Measurements from ENCODE around the gene CD164.

DNA sequence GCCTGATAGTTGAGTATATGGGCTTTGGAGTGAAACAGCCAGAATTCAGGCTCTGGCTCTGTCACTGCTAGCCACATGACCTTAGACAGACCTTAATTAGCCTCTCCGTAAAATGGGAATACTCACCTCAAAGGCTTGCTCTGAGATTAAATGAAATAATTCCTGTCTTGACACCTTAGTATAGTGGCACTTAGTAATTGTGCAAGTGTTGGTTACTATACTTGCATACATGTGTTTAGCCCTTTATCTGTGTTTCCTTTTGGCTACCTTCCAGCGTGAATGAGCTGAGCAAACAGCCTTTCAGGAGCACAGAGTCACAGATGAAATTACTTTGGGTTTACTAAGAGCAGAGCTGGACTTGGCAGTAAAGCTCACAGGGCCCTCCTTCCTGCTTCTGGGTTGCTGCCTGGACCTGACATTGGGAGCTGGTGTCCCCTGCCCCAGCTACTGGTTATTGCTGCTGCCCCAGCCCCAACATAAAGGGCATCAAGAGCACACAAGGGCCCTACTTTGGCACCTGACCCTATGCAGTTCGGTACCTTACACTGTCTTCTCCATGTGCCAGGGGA, 32.8 kb downstream of the CD164 start:
- TF ChIP-seq, protein P1, sequence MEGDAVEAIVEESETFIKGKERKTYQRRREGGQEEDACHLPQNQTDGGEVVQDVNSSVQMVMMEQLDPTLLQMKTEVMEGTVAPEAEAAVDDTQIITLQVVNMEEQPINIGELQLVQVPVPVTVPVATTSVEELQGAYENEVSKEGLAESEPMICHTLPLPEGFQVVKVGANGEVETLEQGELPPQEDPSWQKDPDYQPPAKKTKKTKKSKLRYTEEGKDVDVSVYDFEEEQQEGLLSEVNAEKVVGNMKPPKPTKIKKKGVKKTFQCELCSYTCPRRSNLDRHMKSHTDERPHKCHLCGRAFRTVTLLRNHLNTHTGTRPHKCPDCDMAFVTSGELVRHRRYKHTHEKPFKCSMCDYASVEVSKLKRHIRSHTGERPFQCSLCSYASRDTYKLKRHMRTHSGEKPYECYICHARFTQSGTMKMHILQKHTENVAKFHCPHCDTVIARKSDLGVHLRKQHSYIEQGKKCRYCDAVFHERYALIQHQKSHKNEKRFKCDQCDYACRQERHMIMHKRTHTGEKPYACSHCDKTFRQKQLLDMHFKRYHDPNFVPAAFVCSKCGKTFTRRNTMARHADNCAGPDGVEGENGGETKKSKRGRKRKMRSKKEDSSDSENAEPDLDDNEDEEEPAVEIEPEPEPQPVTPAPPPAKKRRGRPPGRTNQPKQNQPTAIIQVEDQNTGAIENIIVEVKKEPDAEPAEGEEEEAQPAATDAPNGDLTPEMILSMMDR (conservative IDR thresholded peaks at IDR 0.05) = no peak
- TF ChIP-seq ZFX (IDR thresholded peaks at IDR 0.05) = no peak
